Loucy (cell line): ENCODE measurements around the gene PDK2.

Experiments
- H2AFZ ChIP-seq: fragments of 200-600 bp; sonication (generic); 2 replicates; pipeline ENCODE4 v1.6.0; 2016; ENCODE audit warnings: antibody characterized with exemption, mild to moderate bottlenecking, low read length, moderate library complexity
- H3F3A ChIP-seq: fragments of 200-600 bp; 2 replicates; pipeline ENCODE4 v1.6.0; 2016; ENCODE audit warnings: antibody characterized with exemption, low read depth, mild to moderate bottlenecking
- H3K27me3 ChIP-seq: fragments of 200-600 bp; sonication (generic); 2 replicates; pipeline ENCODE4 v1.6.1; 2014; ENCODE audit warnings: low read length, mild to moderate bottlenecking; ENCODE audit not compliant: insufficient read depth, poor library complexity, severe bottlenecking
- H3K36me3 ChIP-seq: fragments of 200-600 bp; sonication (generic); 2 replicates; pipeline ENCODE4 v1.6.1; 2016; ENCODE audit warnings: low read length; ENCODE audit not compliant: insufficient read depth
- H3K4me1 ChIP-seq: fragments of 200-600 bp; sonication (generic); 2 replicates; pipeline ENCODE4 v1.5.1; 2014; ENCODE audit warnings: low read length, mild to moderate bottlenecking; ENCODE audit not compliant: insufficient read depth, poor library complexity, severe bottlenecking
- H3K4me2 ChIP-seq: fragments of 200-600 bp; sonication (generic); 2 replicates; pipeline ENCODE4 v1.6.0; 2014; ENCODE audit warnings: antibody characterized with exemption, low read length, low read depth, mild to moderate bottlenecking; ENCODE audit not compliant: poor library complexity, severe bottlenecking
- H3K4me3 ChIP-seq: fragments of 200-600 bp; sonication (generic); 2 replicates; pipeline ENCODE4 v1.5.1; 2014; ENCODE audit warnings: low read length, mild to moderate bottlenecking, mixed read lengths; ENCODE audit not compliant: poor library complexity, severe bottlenecking
- H3K79me2 ChIP-seq: fragments of 200-600 bp; sonication (generic); 2 replicates; pipeline ENCODE4 v1.6.1; 2014; ENCODE audit warnings: low read length; ENCODE audit not compliant: insufficient read depth
- H3K9ac ChIP-seq: fragments of 200-600 bp; sonication (generic); 2 replicates; pipeline ENCODE4 v1.6.0; 2014; ENCODE audit warnings: mild to moderate bottlenecking, low read depth, low read length, moderate library complexity; ENCODE audit not compliant: poor library complexity, severe bottlenecking
- H3K9me2 ChIP-seq: fragments of 200-600 bp; sonication (generic); replicated peaks from 2 replicates; pipeline ENCODE4 v1.6.1; 2016; ENCODE audit warnings: low read depth, low read length, mixed read lengths
- H3K9me3 ChIP-seq: fragments of 200-600 bp; sonication (generic); 2 replicates; pipeline ENCODE4 v1.6.1; 2014; ENCODE audit warnings: mild to moderate bottlenecking, antibody characterized with exemption, low read length, low read depth; ENCODE audit not compliant: insufficient read depth
- H4K20me1 ChIP-seq: fragments of 200-600 bp; sonication (generic); 2 replicates; pipeline ENCODE4 v1.6.0; 2014; ENCODE audit warnings: antibody characterized with exemption, low read length, mild to moderate bottlenecking; ENCODE audit not compliant: insufficient read depth, poor library complexity, severe bottlenecking
- CTCF ChIP-seq: fragments of 200-600 bp; sonication (generic); conservative IDR thresholded peaks from 2 replicates; pipeline ENCODE4 v1.5.1; 2014; ENCODE audit warnings: mild to moderate bottlenecking, antibody characterized with exemption, low read length
- EZH2phosphoT487 ChIP-seq: fragments of 200-600 bp; IDR thresholded peaks from 2 replicates; pipeline ENCODE4 v1.6.1; 2018; ENCODE audit warnings: antibody characterized with exemption, mild to moderate bottlenecking, moderate library complexity, borderline replicate concordance

PDK2 gene

GRCh38 chr17:50062293-50063243 is 32.6 kb upstream of the PDK2 start:
- no peak for TF ChIP-seq CTCF
- no peak for TF ChIP-seq EZH2phosphoT487
- Histone ChIP-seq H3K79me2 (peaks cover 8% of the 10 kb centered on the region; the same call in 1 of the 2 replicates), H3K36me3 (no peaks in the 10 kb centered on the region), H3K4me2 (no peak overlapping the region), H3K9me3 (no peaks in the 10 kb centered on the region), H4K20me1 (peaks cover 5% of the 10 kb centered on the region), H3F3A (no peaks in the 10 kb centered on the region), H2AFZ (no peak overlapping the region), H3K4me3 (no peak overlapping the region), H3K9ac (no peak overlapping the region), H3K4me1 (peaks cover 23% of the 10 kb centered on the region), H3K27me3 (no peaks in the 10 kb centered on the region), H3K9me2 (no peaks in the 10 kb centered on the region)

- Histone ChIP-seq H3K9ac (no peak overlapping the region), H3K4me1 (peaks cover 12% of the 10 kb centered on the region), H3K9me3 (no peaks in the 10 kb centered on the region), H3K36me3 (no peaks in the 10 kb centered on the region), H3K27me3 (no peaks in the 10 kb centered on the region), H3F3A (no peaks in the 10 kb centered on the region), H2AFZ (no peak overlapping the region), H3K9me2 (no peaks in the 10 kb centered on the region), H3K4me3 (no peak overlapping the region), H3K79me2 (no peaks in the 10 kb centered on the region), H3K4me2 (no peak overlapping the region), H4K20me1 (no peaks in the 10 kb centered on the region)
- TF ChIP-seq EZH2phosphoT487 = no peak
- TF ChIP-seq CTCF = no peak
Observed at GRCh38 chr17:50063561-50064252, 31.4 kb upstream of the PDK2 start.

GRCh38 chr17:50064253-50065001 is 30.7 kb upstream of the PDK2 start:
- H3K27me3 ChIP-seq = no peaks in the 10 kb centered on the region
- no peak overlapping the region for H3K4me3 ChIP-seq
- no peak overlapping the region for H2AFZ ChIP-seq
- H3K9me2 ChIP-seq = no peaks in the 10 kb centered on the region
- no peaks in the 10 kb centered on the region for H3K36me3 ChIP-seq
- no peaks in the 10 kb centered on the region for H3K79me2 ChIP-seq
- TF ChIP-seq EZH2phosphoT487 = no peak
- no peak for TF ChIP-seq CTCF
- H3K9ac ChIP-seq = no peak overlapping the region
- H3F3A ChIP-seq = no peaks in the 10 kb centered on the region
- peaks cover 6% of the 10 kb centered on the region for H3K4me1 ChIP-seq
- no peaks in the 10 kb centered on the region for H3K9me3 ChIP-seq
- no peaks in the 10 kb centered on the region for H4K20me1 ChIP-seq
- no peak overlapping the region for H3K4me2 ChIP-seq
